Erythroblast (primary cell): ENCODE measurements around the gene TGIF1.
"Not testable (repeated sequence)": the region's sequence is repeated elsewhere in the genome, so short reads cannot be mapped to it uniquely, and the experiment has no call there.

ENCODE experiments used
- GATA1 ChIP-seq: IDR thresholded peaks from 2 replicates; pipeline ENCODE4 v1.6.1; 2011; ENCODE audit warnings: low read depth, mild to moderate bottlenecking, control low read depth, low read length, moderate library complexity
- POLR2A ChIP-seq: IDR thresholded peaks from 2 replicates; pipeline ENCODE4 v1.6.1; 2011; ENCODE audit warnings: mild to moderate bottlenecking, low read length

GRCh38 chr18:3410876-3411275, 39.1 kb upstream of the TGIF1 start:
- not testable (repeated sequence) for TF ChIP-seq POLR2A, GATA1
